ENCODE data around the gene RNF40.

Gene RNF40

DNA sequence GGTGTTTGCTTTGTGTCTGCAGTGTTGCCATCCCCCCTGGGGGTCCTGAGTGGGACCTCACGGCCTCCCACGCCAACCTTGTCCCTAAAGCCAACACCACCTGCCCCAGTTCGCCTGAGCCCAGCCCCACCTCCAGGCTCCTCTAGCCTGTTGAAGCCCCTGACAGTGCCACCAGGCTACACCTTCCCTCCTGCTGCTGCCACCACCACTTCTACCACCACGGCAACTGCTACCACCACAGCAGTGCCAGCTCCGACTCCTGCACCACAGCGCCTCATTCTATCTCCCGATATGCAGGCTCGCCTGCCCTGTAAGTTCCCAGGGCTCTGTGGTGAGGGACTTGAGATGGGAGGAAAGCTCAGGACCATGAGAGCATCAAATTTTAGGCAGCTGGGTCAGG is 41.0 kb upstream of the RNF40 start:
- Histone ChIP-seq H3K36me3 (ENCODE audit: low read depth) (peaks cover 98% of the 10 kb centered on the region), H3K4me3 (ENCODE audit: severe bottlenecking) (no peak overlapping the region), H3K27ac (ENCODE audit: poor library complexity, severe bottlenecking) (no peak overlapping the region), H3K27me3 (ENCODE audit: insufficient read depth, poor library complexity, severe bottlenecking) (no peaks in the 10 kb centered on the region), H3K4me1 (ENCODE audit: insufficient read depth, poor library complexity, severe bottlenecking) (no peaks in the 10 kb centered on the region), H3K9me3 (ENCODE audit: severe bottlenecking) (no peaks in the 10 kb centered on the region)
- TF ChIP-seq, protein P1, sequence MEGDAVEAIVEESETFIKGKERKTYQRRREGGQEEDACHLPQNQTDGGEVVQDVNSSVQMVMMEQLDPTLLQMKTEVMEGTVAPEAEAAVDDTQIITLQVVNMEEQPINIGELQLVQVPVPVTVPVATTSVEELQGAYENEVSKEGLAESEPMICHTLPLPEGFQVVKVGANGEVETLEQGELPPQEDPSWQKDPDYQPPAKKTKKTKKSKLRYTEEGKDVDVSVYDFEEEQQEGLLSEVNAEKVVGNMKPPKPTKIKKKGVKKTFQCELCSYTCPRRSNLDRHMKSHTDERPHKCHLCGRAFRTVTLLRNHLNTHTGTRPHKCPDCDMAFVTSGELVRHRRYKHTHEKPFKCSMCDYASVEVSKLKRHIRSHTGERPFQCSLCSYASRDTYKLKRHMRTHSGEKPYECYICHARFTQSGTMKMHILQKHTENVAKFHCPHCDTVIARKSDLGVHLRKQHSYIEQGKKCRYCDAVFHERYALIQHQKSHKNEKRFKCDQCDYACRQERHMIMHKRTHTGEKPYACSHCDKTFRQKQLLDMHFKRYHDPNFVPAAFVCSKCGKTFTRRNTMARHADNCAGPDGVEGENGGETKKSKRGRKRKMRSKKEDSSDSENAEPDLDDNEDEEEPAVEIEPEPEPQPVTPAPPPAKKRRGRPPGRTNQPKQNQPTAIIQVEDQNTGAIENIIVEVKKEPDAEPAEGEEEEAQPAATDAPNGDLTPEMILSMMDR (IDR thresholded peaks at IDR 0.05; ENCODE audit: poor library complexity, severe bottlenecking): no peak
- DNase-seq (ENCODE audit: low spot score) (no peak), ATAC-seq (ENCODE audit: low read depth) (no peak)

DNA sequence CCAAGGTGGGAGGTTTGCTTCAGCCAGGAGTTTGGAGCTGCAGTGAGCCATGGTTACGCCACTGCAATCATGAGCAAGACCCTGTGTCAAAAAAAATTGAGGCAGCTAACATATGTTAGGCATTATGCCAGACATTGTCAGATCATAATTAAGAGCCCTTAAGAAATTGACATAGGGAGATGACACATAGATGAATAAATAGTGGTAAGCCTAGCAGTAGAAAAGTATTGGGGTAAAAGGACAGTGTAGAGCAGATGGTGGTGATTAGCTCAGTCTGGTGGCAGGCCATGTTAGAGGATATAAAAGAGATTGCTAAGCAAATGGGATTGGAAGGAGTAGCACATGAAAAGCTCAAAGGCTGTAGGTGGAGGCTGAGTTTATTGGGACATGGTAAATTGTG is 40.5 kb upstream of the RNF40 start:
- H3K4me1 ChIP-seq (ENCODE audit: insufficient read depth, poor library complexity, severe bottlenecking): no peaks in the 10 kb centered on the region
- no peaks in the 10 kb centered on the region for H3K27me3 ChIP-seq (ENCODE audit: insufficient read depth, poor library complexity, severe bottlenecking)
- no peak for ATAC-seq (ENCODE audit: low read depth)
- H3K4me3 ChIP-seq (ENCODE audit: severe bottlenecking): no peak overlapping the region
- peaks cover 98% of the 10 kb centered on the region for H3K36me3 ChIP-seq (ENCODE audit: low read depth)
- TF ChIP-seq, protein P1 (IDR thresholded peaks at IDR 0.05; ENCODE audit: poor library complexity, severe bottlenecking): no peak
- H3K9me3 ChIP-seq (ENCODE audit: severe bottlenecking): no peaks in the 10 kb centered on the region
- no peak overlapping the region for H3K27ac ChIP-seq (ENCODE audit: poor library complexity, severe bottlenecking)
- no peak for DNase-seq (ENCODE audit: low spot score)

DNA sequence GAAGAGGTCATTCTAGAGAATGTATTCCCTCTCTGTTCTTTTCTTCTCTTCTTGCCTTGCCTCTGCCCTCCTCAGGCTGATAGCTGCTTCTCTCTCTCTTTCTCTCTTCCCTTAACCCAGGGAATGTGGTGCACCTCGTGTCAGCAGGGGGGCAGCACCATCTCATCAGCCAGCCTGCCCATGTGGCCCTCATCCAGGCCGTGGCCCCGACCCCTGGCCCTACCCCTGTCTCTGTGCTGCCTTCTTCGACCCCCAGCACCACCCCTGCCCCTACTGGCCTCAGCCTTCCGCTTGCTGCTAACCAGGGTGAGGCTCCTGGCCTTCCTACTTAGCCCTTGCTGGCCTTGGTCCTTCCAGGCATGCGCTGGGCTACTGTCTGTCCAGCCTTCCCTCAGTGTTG is 39.7 kb upstream of the RNF40 start:
- ATAC-seq (ENCODE audit: low read depth) (peak; percentile 48; the same call in 1 of the 3 replicates), DNase-seq (ENCODE audit: low spot score) (no peak)
- peaks cover 98% of the 10 kb centered on the region for H3K36me3 ChIP-seq (ENCODE audit: low read depth)
- no peaks in the 10 kb centered on the region for H3K9me3 ChIP-seq (ENCODE audit: severe bottlenecking)
- no peak overlapping the region for H3K4me3 ChIP-seq (ENCODE audit: severe bottlenecking)
- H3K4me1 ChIP-seq (ENCODE audit: insufficient read depth, poor library complexity, severe bottlenecking): no peaks in the 10 kb centered on the region
- TF ChIP-seq, protein P1 (IDR thresholded peaks at IDR 0.05; ENCODE audit: poor library complexity, severe bottlenecking): no peak
- no peak overlapping the region for H3K27ac ChIP-seq (ENCODE audit: poor library complexity, severe bottlenecking)
- no peaks in the 10 kb centered on the region for H3K27me3 ChIP-seq (ENCODE audit: insufficient read depth, poor library complexity, severe bottlenecking)

DNA sequence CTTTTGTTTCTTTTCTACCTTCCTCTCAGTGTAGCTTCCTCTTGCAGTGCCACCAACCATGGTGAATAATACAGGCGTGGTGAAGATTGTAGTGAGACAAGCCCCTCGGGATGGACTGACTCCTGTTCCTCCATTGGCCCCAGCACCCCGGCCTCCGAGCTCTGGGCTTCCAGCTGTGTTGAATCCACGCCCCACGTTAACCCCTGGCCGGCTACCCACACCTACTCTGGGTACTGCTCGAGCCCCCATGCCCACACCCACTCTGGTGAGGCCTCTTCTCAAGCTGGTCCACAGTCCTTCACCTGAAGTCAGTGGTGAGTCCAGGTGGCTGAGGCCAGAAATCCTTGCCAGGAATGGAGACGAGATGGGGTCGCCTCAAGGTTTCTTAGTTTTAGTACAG is 39.2 kb upstream of the RNF40 start:
- Histone ChIP-seq H3K4me1 (ENCODE audit: insufficient read depth, poor library complexity, severe bottlenecking) (no peaks in the 10 kb centered on the region), H3K36me3 (ENCODE audit: low read depth) (peaks cover 98% of the 10 kb centered on the region), H3K27me3 (ENCODE audit: insufficient read depth, poor library complexity, severe bottlenecking) (no peaks in the 10 kb centered on the region), H3K9me3 (ENCODE audit: severe bottlenecking) (no peaks in the 10 kb centered on the region), H3K4me3 (ENCODE audit: severe bottlenecking) (no peak overlapping the region), H3K27ac (ENCODE audit: poor library complexity, severe bottlenecking) (no peak overlapping the region)
- DNase-seq (ENCODE audit: low spot score) (no peak), ATAC-seq (ENCODE audit: low read depth) (no peak)
- TF ChIP-seq, protein P1 (IDR thresholded peaks at IDR 0.05; ENCODE audit: poor library complexity, severe bottlenecking): no peak

DNA sequence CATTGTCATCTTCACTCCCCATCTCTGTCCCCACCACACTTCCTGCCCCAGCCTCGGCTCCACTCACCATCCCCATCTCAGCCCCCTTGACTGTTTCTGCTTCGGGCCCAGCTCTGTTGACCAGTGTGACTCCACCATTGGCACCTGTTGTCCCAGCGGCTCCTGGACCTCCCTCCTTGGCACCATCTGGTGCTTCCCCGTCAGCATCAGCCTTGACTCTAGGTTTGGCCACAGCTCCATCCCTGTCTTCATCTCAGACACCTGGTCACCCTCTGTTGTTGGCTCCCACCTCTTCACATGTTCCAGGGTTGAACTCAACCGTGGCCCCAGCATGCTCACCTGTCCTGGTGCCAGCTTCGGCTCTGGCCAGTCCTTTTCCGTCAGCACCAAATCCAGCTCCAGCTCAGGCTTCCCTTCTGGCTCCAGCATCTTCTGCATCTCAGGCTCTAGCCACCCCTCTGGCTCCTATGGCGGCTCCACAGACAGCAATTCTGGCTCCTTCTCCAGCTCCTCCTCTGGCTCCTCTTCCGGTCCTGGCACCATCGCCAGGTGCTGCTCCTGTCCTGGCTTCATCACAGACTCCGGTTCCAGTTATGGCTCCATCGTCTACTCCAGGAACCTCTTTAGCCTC is 38.3 kb upstream of the RNF40 start:
- Histone ChIP-seq H3K9me3 (ENCODE audit: severe bottlenecking) (no peaks in the 10 kb centered on the region), H3K27me3 (ENCODE audit: insufficient read depth, poor library complexity, severe bottlenecking) (no peaks in the 10 kb centered on the region), H3K4me3 (ENCODE audit: severe bottlenecking) (no peak overlapping the region), H3K4me1 (ENCODE audit: insufficient read depth, poor library complexity, severe bottlenecking) (no peaks in the 10 kb centered on the region), H3K36me3 (ENCODE audit: low read depth) (peaks cover 98% of the 10 kb centered on the region), H3K27ac (ENCODE audit: poor library complexity, severe bottlenecking) (no peak overlapping the region)
- TF ChIP-seq, protein P1 (IDR thresholded peaks at IDR 0.05; ENCODE audit: poor library complexity, severe bottlenecking): no peak
- DNase-seq (ENCODE audit: low spot score) (no peak), ATAC-seq (ENCODE audit: low read depth) (no peak)

Measured in RWPE2 (cell line).